Type B pancreatic cell (in vitro differentiated cells): ENCODE measurements around the gene HEG1. TPM values are rescaled to one million over a fixed set of nuclear protein-coding genes. Genes with fewer than 3 reads are reported as not detected.
"Not testable (repeated sequence)": the region's sequence is repeated elsewhere in the genome, so short reads cannot be mapped to it uniquely, and the experiment has no call there.

Source experiments
- DNase-seq: peaks from one replicate; pipeline ENCODE4 v3.0.0; 2021; ENCODE audit warnings: mixed read lengths; ENCODE audit not compliant: unreplicated experiment; ENCODE audit errors: extremely low spot score
- H3K27ac Mint-ChIP-seq: 2 replicates; pipeline ENCODE4 v1.8.0; 2021; ENCODE audit warnings: mild to moderate bottlenecking, mixed read lengths
- H3K27me3 Mint-ChIP-seq: 2 replicates; pipeline ENCODE4 v1.8.0; 2021; ENCODE audit warnings: mixed read lengths
- H3K36me3 Mint-ChIP-seq: 2 replicates; pipeline ENCODE4 v1.8.0; 2021; ENCODE audit warnings: mixed read lengths
- H3K4me1 Mint-ChIP-seq: one replicate; pipeline ENCODE4 v1.8.0; 2021; ENCODE audit warnings: mixed read lengths; ENCODE audit not compliant: unreplicated experiment
- H3K4me3 Mint-ChIP-seq: 2 replicates; pipeline ENCODE4 v1.8.0; 2021; ENCODE audit warnings: mild to moderate bottlenecking, mixed read lengths
- H3K9me3 Mint-ChIP-seq: 2 replicates; pipeline ENCODE4 v1.8.0; 2021; ENCODE audit warnings: mixed read lengths
- CTCF ChIP-seq: fragments of 200-600 bp; sonication (generic); conservative IDR thresholded peaks from 2 replicates; pipeline ENCODE4 v1.5.0; 2021; ENCODE audit warnings: antibody characterized with exemption, mild to moderate bottlenecking
- total RNA-seq: library from RNA; stranded (reverse); gene quantifications from 2 replicates; pipeline ENCODE4 v1.2.1, GENCODE V29; 2021; ENCODE audit warnings: low replicate concordance

Gene HEG1
- total RNA-seq, 1 donor from 2014 or later = 43.1 TPM

GRCh38 chr3:125098611-125099291 is 43.0 kb upstream of the HEG1 start:
- no peak for DNase-seq
- TF ChIP-seq CTCF = no peak
- peaks cover 5% of the 10 kb centered on the region for H3K9me3 Mint-ChIP-seq
- H3K27me3 Mint-ChIP-seq = no peaks in the 10 kb centered on the region
- no peak overlapping the region for H3K27ac Mint-ChIP-seq
- H3K4me3 Mint-ChIP-seq = no peak overlapping the region
- H3K36me3 Mint-ChIP-seq = peaks cover 5% of the 10 kb centered on the region
- peaks cover 6% of the 10 kb centered on the region for H3K4me1 Mint-ChIP-seq

GRCh38 chr3:125090649-125091048 is 34.9 kb upstream of the HEG1 start:
- H3K27me3 Mint-ChIP-seq = no peaks in the 10 kb centered on the region
- H3K4me3 Mint-ChIP-seq = no peak overlapping the region
- H3K36me3 Mint-ChIP-seq = peaks cover 11% of the 10 kb centered on the region
- no peak for DNase-seq
- no peak for TF ChIP-seq CTCF
- no peaks in the 10 kb centered on the region for H3K4me1 Mint-ChIP-seq
- H3K27ac Mint-ChIP-seq = no peak overlapping the region
- H3K9me3 Mint-ChIP-seq = no peaks in the 10 kb centered on the region

- Mint-ChIP-seq H3K4me3 (no peak overlapping the region), H3K27me3 (no peaks in the 10 kb centered on the region), H3K9me3 (no peaks in the 10 kb centered on the region), H3K27ac (no peak overlapping the region), H3K36me3 (peaks cover 12% of the 10 kb centered on the region), H3K4me1 (no peaks in the 10 kb centered on the region)
- no peak for TF ChIP-seq CTCF
- no peak for DNase-seq
Measured at GRCh38 chr3:125087768-125088391, 32.1 kb upstream of the HEG1 start.

GRCh38 chr3:125085166-125085565 is 29.4 kb upstream of the HEG1 start:
- Mint-ChIP-seq H3K27me3 (no peaks in the 10 kb centered on the region), H3K27ac (no peak overlapping the region), H3K4me1 (peaks cover 3% of the 10 kb centered on the region), H3K4me3 (no peak overlapping the region), H3K9me3 (no peaks in the 10 kb centered on the region), H3K36me3 (peaks cover 9% of the 10 kb centered on the region)
- DNase-seq = no peak
- no peak for TF ChIP-seq CTCF

- H3K9me3 Mint-ChIP-seq = no peaks in the 10 kb centered on the region
- no peak for TF ChIP-seq CTCF
- H3K27ac Mint-ChIP-seq = no peak overlapping the region
- H3K36me3 Mint-ChIP-seq = peaks cover 14% of the 10 kb centered on the region
- H3K27me3 Mint-ChIP-seq = no peaks in the 10 kb centered on the region
- DNase-seq = no peak
- H3K4me1 Mint-ChIP-seq = peaks cover 3% of the 10 kb centered on the region
- no peak overlapping the region for H3K4me3 Mint-ChIP-seq
Measured at GRCh38 chr3:125083776-125084175, 28.0 kb upstream of the HEG1 start.

- not testable (repeated sequence) for H3K36me3 Mint-ChIP-seq, H3K4me3 Mint-ChIP-seq, H3K4me1 Mint-ChIP-seq, H3K9me3 Mint-ChIP-seq, DNase-seq, H3K27me3 Mint-ChIP-seq, H3K27ac Mint-ChIP-seq
Measured at GRCh38 chr3:125082339-125082738, 26.5 kb upstream of the HEG1 start.
